Naive thymus-derived CD8-positive, alpha-beta T cell (primary cell): ENCODE measurements around the gene OARD1. TPM values are rescaled to one million over a fixed set of nuclear protein-coding genes. Genes with fewer than 3 reads are reported as not detected.
A peak's percentile ranks its signal among the peaks of the same experiment; 100 is the strongest.

ENCODE experiments used
- ATAC-seq, 2 donors: fragments of 150-1000 bp; cut with Tn5 transposase in 1 of 2; sonication (Bioruptor Pico), chemical (Tn5 transposase) in 1 of 2; 1 replicate in 1 of 2; 2 replicates in 1 of 2; pipeline ENCODE4 v1.10.0; 2021; ENCODE audit warnings: mild to moderate bottlenecking in 2 of 2, moderate library complexity in 2 of 2
- POLR2A ChIA-PET: fragments of 350-600 bp; sonication (Branson Sonifier 250); formaldehyde crosslinking; loops from one replicate; lab custom pipeline; 2021; ENCODE audit warnings: antibody characterized with exemption; lab: Charles Lee
- DNase-seq, 10 donors: peaks; one replicate each; pipeline versions ENCODE4 v3.0.0 to v3.0.0-alpha.2; 2020 to 2022
- H3K27ac Mint-ChIP-seq, 10 donors: one replicate each; pipeline ENCODE4 v1.8.0; 2020 to 2022; ENCODE audit warnings: mild to moderate bottlenecking in 10 of 10, mixed read lengths in 10 of 10, moderate library complexity in 4 of 10, inconsistent platforms in 1 of 10
- H3K27me3 Mint-ChIP-seq, 5 donors: one replicate each; pipeline ENCODE4 v1.8.0; 2021 to 2022; ENCODE audit warnings: mixed read lengths in 5 of 5
- H3K36me3 Mint-ChIP-seq, 3 donors: one replicate each; pipeline ENCODE4 v1.8.0; 2020 to 2022; ENCODE audit warnings: mixed read lengths in 3 of 3, mild to moderate bottlenecking in 2 of 3, inconsistent platforms in 1 of 3
- H3K4me1 Mint-ChIP-seq, 4 donors: one replicate each; pipeline ENCODE4 v1.8.0; 2021 to 2022; ENCODE audit warnings: mixed read lengths in 4 of 4
- H3K4me3 Mint-ChIP-seq, 10 donors: one replicate each; pipeline ENCODE4 v1.8.0; 2020 to 2022; ENCODE audit warnings: mild to moderate bottlenecking in 10 of 10, mixed read lengths in 10 of 10, moderate library complexity in 6 of 10, inconsistent platforms in 1 of 10
- H3K9me3 Mint-ChIP-seq, 9 donors: one replicate each; pipeline ENCODE4 v1.8.0; 2020 to 2022; ENCODE audit warnings: mixed read lengths in 9 of 9, mild to moderate bottlenecking in 3 of 9, inconsistent platforms in 1 of 9, moderate library complexity in 1 of 9
- polyA plus RNA-seq, 3 donors: library from polyadenylated mRNA; unstranded; fragments of 300-500 nt; fragmentation: Illumina TruSeq; gene quantifications; one replicate each; pipeline ENCODE4 v1.2.3, GENCODE V29; 2021
- total RNA-seq, 8 experiments: library from RNA in 2 of 8; stranded (reverse) in 2 of 8; gene quantifications; one replicate each; pipeline ENCODE4 v1.2.3 and lab custom pipeline; 2021 to 2026

Gene OARD1
- total and polyA plus RNA-seq, 5 experiments from 2014 or later: 41.2 to 52.1 (median 48.5) TPM

DNA sequence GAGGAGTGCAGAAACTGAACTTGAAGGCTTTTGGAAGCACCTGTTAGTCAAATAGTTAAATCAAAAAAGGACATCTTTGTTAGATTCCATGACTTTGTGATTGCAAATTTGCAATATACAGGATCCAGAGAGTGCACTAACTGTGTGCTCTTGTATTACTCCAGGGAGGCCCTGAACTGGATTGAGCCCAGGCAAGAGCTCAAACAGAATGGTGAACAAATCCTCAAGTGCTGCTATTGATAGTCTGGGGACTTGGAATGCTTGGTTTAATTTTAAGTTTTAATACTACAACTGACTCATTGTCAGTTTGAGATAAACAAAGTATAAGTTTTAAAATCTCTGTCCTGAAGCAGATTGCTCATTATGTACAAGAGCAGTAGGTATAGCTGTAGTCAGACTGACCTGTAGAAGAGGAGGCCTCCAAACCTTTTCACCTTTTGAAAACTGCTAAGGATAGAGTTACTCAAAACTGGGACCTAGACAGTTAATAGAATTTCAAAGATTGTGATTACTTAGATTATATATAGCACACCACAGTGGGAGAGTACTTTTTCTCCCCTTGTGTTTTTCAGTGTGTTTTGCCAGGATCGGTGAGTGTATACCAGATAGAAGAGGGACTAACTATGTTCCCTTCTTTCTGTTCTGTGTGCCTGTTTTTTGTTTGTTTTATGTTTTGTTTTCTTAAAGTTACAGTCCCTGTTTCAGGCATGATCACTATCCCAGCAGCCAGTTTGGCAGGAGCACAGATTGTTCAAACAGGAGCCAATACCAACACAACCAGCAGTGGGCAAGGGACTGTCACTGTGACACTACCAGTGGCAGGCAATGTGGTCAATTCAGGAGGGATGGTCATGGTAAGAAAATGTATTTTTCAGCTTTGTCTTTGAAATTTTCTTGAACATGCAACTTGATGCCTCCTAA lies 18.9 kb upstream of the OARD1 start:
- Mint-ChIP-seq H3K27me3 (no peaks in the 10 kb centered on the region), H3K4me1 (peaks cover under 1 to 13% (median 7%) of the 10 kb centered on the region in 4 donors), H3K36me3 (peaks cover 8 to 91% (median 36%) of the 10 kb centered on the region in 3 donors), H3K4me3 (no peak overlapping the region), H3K27ac (peak overlapping the region in 4 of 10 donors; percentile 2 to 52 (median 26)), H3K9me3 (no peaks in the 10 kb centered on the region)
- DNase-seq (no peak), ATAC-seq (no peak)
- POLR2A ChIA-PET: no interaction called here

DNA sequence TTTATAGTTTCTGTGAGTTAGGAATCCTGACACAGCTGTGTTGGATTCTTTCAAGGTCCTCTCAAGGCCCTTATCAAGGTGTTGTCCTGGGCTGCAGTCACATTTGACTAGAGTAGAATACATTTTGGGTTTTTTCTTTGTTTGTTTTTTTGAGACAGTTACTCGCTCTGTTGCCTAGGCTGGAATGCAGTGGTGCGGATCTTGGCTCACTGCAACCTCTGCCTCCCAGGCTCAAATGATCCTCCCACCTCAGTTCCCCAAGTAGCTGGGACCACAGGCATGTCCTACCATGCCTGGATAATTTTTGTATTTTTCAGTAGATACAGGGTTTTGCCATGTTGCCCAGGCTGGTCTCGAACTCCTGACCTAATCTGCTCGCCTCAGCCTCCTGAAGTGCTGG lies 16.3 kb upstream of the OARD1 start:
- Mint-ChIP-seq H3K4me1 (peaks cover 4 to 16% (median 12%) of the 10 kb centered on the region in 4 donors), H3K27ac (peak overlapping the region in 1 of 10 donors; percentile 40), H3K36me3 (peaks cover 0 to 91% (median 29%) of the 10 kb centered on the region in 3 donors), H3K9me3 (no peaks in the 10 kb centered on the region), H3K27me3 (no peaks in the 10 kb centered on the region), H3K4me3 (no peak overlapping the region)
- no peak for ATAC-seq
- POLR2A ChIA-PET: no interaction called here
- DNase-seq: no peak

DNA sequence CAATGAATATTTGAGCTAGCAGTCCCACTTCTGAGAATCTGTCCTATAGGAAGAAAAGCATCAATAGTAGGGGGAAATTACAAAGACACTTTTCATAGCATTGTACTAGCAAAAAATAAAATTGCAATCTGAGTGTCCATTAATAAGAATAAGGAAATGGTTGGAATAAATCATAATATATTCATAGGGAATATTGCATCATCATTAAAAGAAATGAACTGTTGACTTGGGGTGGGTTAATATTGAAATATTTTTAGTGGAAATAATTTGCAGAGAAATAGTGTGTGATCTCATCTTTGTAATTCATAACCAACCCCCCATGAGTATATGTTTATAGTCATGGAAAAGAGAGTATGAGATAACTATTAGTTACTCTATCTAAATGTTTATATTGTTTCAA lies 13.0 kb upstream of the OARD1 start:
- H3K4me1 Mint-ChIP-seq: peaks cover 16 to 48% (median 42%) of the 10 kb centered on the region in 4 donors
- DNase-seq (no peak), ATAC-seq (no peak)
- H3K4me3 Mint-ChIP-seq: no peak overlapping the region
- POLR2A ChIA-PET: no interaction called here
- peaks cover 0 to 86% (median 20%) of the 10 kb centered on the region in 3 donors for H3K36me3 Mint-ChIP-seq
- no peaks in the 10 kb centered on the region for H3K9me3 Mint-ChIP-seq
- no peak overlapping the region for H3K27ac Mint-ChIP-seq
- no peaks in the 10 kb centered on the region for H3K27me3 Mint-ChIP-seq

DNA sequence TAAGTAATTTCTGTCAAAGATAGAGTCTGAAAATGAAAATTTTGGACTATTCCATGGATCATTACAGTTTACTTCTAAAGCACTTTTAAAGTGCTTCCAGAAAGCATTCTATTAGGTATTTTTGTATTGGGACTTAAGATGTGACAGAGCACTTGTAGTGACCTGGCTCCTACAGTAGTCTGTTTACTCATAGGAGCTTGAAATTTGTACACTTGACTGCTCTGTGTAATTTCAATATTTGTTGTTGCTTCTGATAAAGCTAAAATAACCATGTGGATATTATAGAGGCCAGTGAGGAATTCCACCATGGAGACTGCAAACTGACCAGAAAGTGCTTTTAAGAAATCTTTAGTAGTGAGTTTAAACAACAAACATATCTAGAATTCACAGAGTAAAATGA lies 10.9 kb upstream of the OARD1 start:
- Mint-ChIP-seq H3K27me3 (no peaks in the 10 kb centered on the region), H3K36me3 (peaks cover 4 to 78% (median 23%) of the 10 kb centered on the region in 3 donors), H3K4me1 (peaks cover 18 to 63% (median 59%) of the 10 kb centered on the region in 4 donors), H3K4me3 (no peak overlapping the region), H3K9me3 (no peaks in the 10 kb centered on the region), H3K27ac (peak overlapping the region in 1 of 10 donors; percentile 59)
- no peak for DNase-seq
- POLR2A ChIA-PET: no interaction called here
- no peak for ATAC-seq

DNA sequence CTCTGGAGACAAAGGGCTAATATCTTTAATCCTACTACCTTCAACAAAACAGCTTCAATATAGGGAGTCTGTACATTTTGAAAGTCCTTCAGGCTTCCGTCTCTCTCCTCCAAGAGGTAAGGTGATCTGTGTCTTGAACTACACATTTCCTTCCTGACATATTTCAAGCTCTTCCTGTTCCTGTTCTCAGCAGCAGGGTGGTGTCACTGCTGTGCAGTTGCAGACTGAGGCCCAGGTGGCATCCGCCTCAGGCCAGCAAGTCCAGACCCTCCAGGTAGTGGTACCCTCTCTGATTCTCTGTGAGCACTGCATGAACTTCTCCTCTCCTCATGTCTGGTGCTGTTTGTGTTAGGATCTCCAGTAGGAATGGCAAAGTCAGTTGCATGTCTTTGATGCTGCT lies 8.5 kb upstream of the OARD1 start:
- no peaks in the 10 kb centered on the region for H3K27me3 Mint-ChIP-seq
- ATAC-seq (peak; percentile 92 to 97), DNase-seq (peak in 5 of 10 donors; percentile 7 to 46 (median 34))
- H3K4me1 Mint-ChIP-seq: peaks cover 19 to 76% (median 69%) of the 10 kb centered on the region in 4 donors
- peaks cover 4 to 57% (median 21%) of the 10 kb centered on the region in 3 donors for H3K36me3 Mint-ChIP-seq
- peak overlapping the region; percentile 88 to 95 (median 92) for H3K27ac Mint-ChIP-seq
- H3K9me3 Mint-ChIP-seq: no peaks in the 10 kb centered on the region
- peak overlapping the region; percentile 74 to 89 (median 82) for H3K4me3 Mint-ChIP-seq
- POLR2A ChIA-PET: interaction anchor here (1.0 kb wide), 1 partner anchor 8 kb away, joined by 5 read pairs; the partner anchor contains the start of genes NFYA and OARD1

DNA sequence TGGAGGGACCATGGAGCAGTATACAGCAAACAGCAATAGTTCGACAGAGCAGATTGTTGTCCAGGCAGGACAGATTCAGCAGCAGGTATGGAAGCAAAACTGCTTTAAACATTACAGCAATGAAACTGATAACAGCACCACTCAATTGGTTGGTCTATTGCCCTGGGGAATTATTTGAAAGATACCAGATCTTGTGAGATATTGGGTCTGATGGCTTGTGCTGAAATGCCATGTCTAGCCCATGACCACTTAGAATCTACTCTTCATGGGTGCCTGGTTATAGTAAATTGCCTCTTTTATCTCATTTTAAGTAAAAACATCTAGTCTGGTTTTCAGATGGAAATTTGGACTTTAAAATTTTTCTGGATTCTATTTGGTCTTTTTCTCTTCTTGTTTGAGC lies 6.9 kb upstream of the OARD1 start:
- Mint-ChIP-seq H3K36me3 (peaks cover 4 to 45% (median 15%) of the 10 kb centered on the region in 3 donors), H3K27me3 (no peaks in the 10 kb centered on the region), H3K4me1 (peaks cover 30 to 89% (median 80%) of the 10 kb centered on the region in 4 donors), H3K27ac (peak overlapping the region in 9 of 10 donors; percentile 75 to 95 (median 89)), H3K4me3 (peak overlapping the region in 3 of 10 donors; percentile 12 to 31 (median 26)), H3K9me3 (no peaks in the 10 kb centered on the region)
- ATAC-seq: no peak
- POLR2A ChIA-PET: interaction anchor here (0.6 kb wide), 1 partner anchor 1850 kb away, joined by 5 read pairs; the partner anchor contains the start of gene CNPY3
- DNase-seq: no peak

DNA sequence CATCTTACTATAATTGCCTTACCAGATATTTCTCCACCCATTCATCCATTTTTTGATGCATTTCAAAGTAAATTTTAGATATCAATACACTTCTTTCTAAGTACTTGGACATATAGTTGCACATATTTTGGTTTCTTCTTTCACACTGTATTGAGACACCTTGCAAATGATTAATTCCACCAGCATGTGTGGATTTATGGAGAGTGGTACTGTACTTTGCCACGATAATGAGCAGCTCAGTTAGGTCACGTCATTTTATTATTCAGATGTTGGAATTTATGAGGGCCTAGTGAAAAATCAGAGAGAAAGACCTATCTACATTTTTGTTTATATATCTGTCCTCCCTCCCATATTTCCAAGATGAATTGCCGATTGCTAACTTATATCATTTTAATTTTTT lies 5.9 kb upstream of the OARD1 start:
- peaks cover 8 to 36% (median 9%) of the 10 kb centered on the region in 3 donors for H3K36me3 Mint-ChIP-seq
- ATAC-seq: no peak
- POLR2A ChIA-PET: no interaction called here
- no peak overlapping the region for H3K4me3 Mint-ChIP-seq
- H3K27ac Mint-ChIP-seq: peak overlapping the region in 5 of 10 donors; percentile 20 to 92 (median 31)
- peaks cover 33 to 88% (median 75%) of the 10 kb centered on the region in 4 donors for H3K4me1 Mint-ChIP-seq
- H3K27me3 Mint-ChIP-seq: no peaks in the 10 kb centered on the region
- no peak for DNase-seq
- H3K9me3 Mint-ChIP-seq: no peaks in the 10 kb centered on the region

DNA sequence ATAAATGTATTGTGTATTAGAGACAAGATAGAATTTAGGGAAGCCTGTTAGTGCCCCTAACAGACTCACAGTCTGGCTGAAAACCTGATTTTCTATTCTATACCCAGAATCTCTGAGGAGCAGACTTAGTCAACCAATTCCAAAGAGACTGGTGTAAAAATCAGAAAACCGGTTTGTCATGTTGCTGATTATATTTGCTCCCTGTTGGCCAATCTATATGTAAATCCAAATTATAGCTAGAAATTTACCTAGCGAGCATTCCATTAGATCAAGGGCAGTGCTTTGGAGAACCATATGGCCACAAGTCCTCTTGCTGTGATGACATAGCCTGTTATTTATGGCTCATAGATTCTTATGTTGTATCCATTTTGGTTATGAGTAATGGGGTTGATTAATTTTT lies 5.4 kb upstream of the OARD1 start:
- Mint-ChIP-seq H3K9me3 (no peaks in the 10 kb centered on the region), H3K27ac (peak overlapping the region in 4 of 10 donors; percentile 58 to 95 (median 71))
- POLR2A ChIA-PET: no interaction called here

DNA sequence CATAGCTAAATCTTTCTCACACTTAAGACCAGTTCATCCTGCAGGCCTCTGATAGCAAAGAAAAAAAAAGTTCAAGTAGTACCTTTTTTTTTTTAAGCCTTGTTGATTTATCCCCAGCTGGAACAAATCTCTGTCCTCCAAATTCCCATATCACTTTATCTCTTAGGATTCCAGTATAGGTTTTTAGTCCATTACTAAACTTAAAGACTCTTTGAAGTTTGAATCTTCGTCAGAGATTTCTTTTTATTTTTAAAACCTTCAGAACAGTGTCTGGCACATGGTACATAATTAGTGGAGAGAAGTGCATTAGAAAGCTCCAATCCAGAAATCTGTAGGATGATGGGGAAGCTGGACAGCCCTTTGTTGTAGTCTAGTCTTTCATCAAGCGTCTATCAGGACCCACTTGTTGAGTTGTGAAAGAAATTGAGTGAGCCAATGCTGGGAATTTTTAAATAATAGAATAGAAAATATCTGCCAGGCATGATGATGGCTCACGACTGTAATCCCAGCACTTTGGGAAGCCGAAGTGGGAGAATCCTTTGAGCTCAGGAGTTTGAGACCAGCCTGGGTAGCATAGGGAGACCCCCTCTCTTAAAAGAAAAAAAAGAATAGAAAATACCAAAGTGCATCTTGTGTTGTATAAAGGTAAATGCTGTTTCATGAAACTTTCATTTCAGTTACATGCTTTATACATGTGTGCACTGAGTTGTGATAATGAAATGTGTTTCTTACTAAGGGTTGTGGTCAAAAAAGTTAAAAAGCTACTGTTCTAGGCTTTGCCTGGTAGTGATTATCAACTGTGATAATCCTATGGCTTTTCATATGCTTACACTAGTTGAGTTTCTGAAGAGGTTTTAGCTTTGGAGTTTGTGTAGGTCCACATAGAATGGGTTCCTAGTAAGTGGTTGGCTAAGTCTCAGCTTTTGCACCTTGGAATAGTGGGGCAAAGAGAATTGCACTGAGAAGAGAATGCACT lies 3.8 kb upstream of the OARD1 start:
- POLR2A ChIA-PET: interaction anchor here (0.7 kb wide), 1 partner anchor 103 kb away, joined by 3 read pairs; no protein-coding TSS in a partner anchor
- peak overlapping the region; percentile 53 to 99 (median 94) for H3K27ac Mint-ChIP-seq
- peaks cover 0 to 4% (median 0%) of the 10 kb centered on the region in 5 donors for H3K27me3 Mint-ChIP-seq
- peak overlapping the region in 9 of 10 donors; percentile 55 to 98 (median 67) for H3K4me3 Mint-ChIP-seq
- peaks cover 8 to 25% (median 12%) of the 10 kb centered on the region in 3 donors for H3K36me3 Mint-ChIP-seq
- no peak for DNase-seq
- peaks cover 27 to 75% (median 64%) of the 10 kb centered on the region in 4 donors for H3K4me1 Mint-ChIP-seq
- no peaks in the 10 kb centered on the region for H3K9me3 Mint-ChIP-seq
- no peak for ATAC-seq

More for the DNA sequence above, 5.4 kb upstream of the OARD1 start:
- DNase-seq (no peak), ATAC-seq (no peak)
- Mint-ChIP-seq H3K4me3 (no peak overlapping the region), H3K4me1 (peaks cover 31 to 83% (median 70%) of the 10 kb centered on the region in 4 donors), H3K36me3 (peaks cover 8 to 30% (median 9%) of the 10 kb centered on the region in 3 donors), H3K27me3 (peaks cover 0 to 2% (median 0%) of the 10 kb centered on the region in 5 donors)

DNA sequence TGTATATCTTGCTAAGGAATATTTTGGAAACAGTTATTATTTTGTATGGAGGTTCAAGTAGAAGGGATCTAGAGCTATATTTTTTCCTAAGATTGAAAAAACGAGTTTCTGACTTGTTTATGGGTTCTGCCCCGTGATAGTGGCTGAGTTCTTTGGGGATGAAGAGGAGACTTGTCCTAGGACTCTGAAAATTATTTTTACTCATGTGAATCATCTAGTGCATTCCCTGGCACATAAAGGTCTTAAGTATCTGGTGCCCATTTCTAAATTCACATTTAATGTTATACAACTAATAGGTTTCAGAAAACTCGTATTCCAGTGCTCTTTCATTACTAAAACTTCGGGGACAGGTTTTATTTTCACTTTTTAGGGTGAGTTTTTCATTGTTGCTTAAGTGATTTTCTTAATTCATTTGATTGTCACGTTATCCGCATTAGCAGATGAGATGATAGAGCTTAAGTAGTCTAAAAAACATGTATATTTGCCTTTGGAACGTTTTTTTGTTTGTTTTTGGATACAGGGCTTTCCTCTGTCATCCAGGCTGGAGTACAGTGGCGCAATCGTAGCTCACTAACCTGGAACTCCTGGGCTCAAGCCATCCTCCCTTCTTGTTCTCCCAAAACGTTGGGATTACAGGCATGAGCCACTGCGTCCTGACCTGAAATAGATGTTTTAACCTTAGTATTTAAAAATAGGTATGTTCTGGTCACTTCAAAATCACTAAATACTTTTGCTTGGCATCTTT lies 2.7 kb upstream of the OARD1 start:
- Mint-ChIP-seq H3K9me3 (no peaks in the 10 kb centered on the region), H3K27ac (peak overlapping the region; percentile 92 to 99 (median 96)), H3K36me3 (peaks cover 8 to 21% (median 12%) of the 10 kb centered on the region in 3 donors), H3K4me3 (peak overlapping the region; percentile 91 to 98 (median 97)), H3K4me1 (peaks cover 20 to 71% (median 60%) of the 10 kb centered on the region in 4 donors), H3K27me3 (peaks cover 0 to 4% (median 0%) of the 10 kb centered on the region in 5 donors)
- no peak for DNase-seq
- POLR2A ChIA-PET: interaction anchor here (1.0 kb wide), 1 partner anchor 126 kb away, joined by 3 read pairs; the partner anchor contains the start of gene TREML2
- ATAC-seq: no peak
